ENCODE measurements around the gene GSDMA.

The GSDMA gene

GRCh38 chr17:40014375-40014980, 51.7 kb downstream of the GSDMA start:
- TF ChIP-seq GATA1 (IDR thresholded peaks at IDR 0.05; ENCODE audit: low read depth, low read length) (no peak), POLR2A (IDR thresholded peaks at IDR 0.05; ENCODE audit: low read length) (no peak)
- DNase-seq: no peak

DNA sequence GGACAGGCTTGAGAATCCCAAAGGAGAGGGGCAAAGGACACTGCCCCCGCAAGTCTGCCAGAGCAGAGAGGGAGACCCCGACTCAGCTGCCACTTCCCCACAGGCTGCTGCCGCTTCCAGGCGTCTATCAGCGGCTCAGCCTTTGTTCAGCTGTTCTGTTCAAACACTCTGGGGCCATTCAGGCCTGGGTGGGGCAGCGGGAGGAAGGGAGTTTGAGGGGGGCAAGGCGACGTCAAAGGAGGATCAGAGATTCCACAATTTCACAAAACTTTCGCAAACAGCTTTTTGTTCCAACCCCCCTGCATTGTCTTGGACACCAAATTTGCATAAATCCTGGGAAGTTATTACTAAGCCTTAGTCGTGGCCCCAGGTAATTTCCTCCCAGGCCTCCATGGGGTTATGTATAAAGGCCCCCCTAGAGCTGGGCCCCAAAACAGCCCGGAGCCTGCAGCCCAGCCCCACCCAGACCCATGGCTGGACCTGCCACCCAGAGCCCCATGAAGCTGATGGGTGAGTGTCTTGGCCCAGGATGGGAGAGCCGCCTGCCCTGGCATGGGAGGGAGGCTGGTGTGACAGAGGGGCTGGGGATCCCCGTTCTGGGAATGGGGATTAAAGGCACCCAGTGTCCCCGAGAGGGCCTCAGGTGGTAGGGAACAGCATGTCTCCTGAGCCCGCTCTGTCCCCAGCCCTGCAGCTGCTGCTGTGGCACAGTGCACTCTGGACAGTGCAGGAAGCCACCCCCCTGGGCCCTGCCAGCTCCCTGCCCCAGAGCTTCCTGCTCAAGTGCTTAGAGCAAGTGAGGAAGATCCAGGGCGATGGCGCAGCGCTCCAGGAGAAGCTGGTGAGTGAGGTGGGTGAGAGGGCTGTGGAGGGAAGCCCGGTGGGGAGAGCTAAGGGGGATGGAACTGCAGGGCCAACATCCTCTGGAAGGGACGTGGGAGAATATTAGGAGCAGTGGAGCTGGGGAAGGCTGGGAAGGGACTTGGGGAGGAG, 52.5 kb downstream of the GSDMA start, which contains the start of gene CSF3:
TSS of gene CSF3 (plus strand) at position 436 of the 993 bp plus-strand sequence. CDS start at position 471, 35 bp downstream.
- no peak for DNase-seq
- TF ChIP-seq POLR2A (IDR thresholded peaks at IDR 0.05; ENCODE audit: low read length): no peak
- no peak for TF ChIP-seq GATA1 (IDR thresholded peaks at IDR 0.05; ENCODE audit: low read depth, low read length)

- no peak for DNase-seq
- TF ChIP-seq GATA1 (IDR thresholded peaks at IDR 0.05; ENCODE audit: low read depth, low read length): no peak
- no peak for TF ChIP-seq POLR2A (IDR thresholded peaks at IDR 0.05; ENCODE audit: low read length)
Observed at GRCh38 chr17:40015998-40016985, 53.5 kb downstream of the GSDMA start.

DNA sequence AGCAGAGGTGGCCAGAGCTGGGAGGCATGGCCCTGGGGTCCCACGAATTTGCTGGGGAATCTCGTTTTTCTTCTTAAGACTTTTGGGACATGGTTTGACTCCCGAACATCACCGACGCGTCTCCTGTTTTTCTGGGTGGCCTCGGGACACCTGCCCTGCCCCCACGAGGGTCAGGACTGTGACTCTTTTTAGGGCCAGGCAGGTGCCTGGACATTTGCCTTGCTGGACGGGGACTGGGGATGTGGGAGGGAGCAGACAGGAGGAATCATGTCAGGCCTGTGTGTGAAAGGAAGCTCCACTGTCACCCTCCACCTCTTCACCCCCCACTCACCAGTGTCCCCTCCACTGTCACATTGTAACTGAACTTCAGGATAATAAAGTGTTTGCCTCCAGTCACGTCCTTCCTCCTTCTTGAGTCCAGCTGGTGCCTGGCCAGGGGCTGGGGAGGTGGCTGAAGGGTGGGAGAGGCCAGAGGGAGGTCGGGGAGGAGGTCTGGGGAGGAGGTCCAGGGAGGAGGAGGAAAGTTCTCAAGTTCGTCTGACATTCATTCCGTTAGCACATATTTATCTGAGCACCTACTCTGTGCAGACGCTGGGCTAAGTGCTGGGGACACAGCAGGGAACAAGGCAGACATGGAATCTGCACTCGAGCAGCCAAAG, 54.7 kb downstream of the GSDMA start:
- no peak for TF ChIP-seq POLR2A (IDR thresholded peaks at IDR 0.05; ENCODE audit: low read length)
- no peak for TF ChIP-seq GATA1 (IDR thresholded peaks at IDR 0.05; ENCODE audit: low read depth, low read length)
- no peak for DNase-seq

DNA sequence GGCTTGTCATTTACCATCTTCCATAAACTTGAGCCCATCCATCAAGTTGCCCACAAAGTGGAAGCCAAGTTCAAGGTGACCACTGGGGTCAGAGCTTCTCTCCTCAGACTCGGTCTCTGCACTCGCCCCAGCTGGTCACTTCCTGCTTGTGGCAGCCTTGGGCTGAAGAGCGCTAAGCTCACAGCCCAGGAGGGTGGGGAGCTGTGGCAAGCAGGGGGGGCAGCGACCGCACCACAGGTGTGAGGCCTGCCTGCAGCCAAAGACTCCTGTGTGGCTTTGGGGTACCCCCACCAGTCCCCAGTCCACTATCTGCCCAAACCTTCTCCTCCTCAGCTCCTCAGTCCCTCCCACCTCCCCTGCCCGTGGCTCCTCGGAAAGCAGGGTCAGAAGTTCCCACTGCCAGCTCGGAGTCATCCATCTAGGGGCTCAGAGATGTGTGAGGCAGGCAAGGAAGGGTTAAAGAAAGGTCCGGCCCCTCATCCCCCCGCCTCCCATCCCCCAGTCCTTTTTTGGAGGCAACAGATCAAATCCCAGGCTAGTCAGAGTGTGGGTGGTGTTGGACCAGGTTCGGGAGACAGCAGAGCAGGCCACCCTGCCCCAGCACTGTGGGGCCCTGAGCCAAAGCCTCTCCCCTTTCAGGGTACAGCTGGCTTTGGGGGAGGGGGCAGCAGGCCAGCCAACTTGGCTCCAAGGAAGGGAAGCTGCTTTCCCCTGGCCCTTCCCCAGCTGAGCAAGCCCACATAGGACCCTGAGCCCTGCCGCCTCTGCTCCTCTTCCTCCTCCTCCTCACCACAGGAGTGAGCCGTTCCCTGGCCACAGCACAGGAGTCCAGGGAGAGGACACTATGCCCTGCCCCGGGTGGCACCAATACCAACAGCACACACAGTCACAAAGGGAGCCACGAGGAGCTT, 55.7 kb downstream of the GSDMA start:
- no peak for DNase-seq
- TF ChIP-seq POLR2A (IDR thresholded peaks at IDR 0.05; ENCODE audit: low read length): no peak
- TF ChIP-seq GATA1 (IDR thresholded peaks at IDR 0.05; ENCODE audit: low read depth, low read length): no peak

- no peak for TF ChIP-seq POLR2A (IDR thresholded peaks at IDR 0.05; ENCODE audit: low read length)
- TF ChIP-seq GATA1 (IDR thresholded peaks at IDR 0.05; ENCODE audit: low read depth, low read length): no peak
- DNase-seq: no peak
Observed at GRCh38 chr17:40019140-40019991, 56.6 kb downstream of the GSDMA start.

DNA sequence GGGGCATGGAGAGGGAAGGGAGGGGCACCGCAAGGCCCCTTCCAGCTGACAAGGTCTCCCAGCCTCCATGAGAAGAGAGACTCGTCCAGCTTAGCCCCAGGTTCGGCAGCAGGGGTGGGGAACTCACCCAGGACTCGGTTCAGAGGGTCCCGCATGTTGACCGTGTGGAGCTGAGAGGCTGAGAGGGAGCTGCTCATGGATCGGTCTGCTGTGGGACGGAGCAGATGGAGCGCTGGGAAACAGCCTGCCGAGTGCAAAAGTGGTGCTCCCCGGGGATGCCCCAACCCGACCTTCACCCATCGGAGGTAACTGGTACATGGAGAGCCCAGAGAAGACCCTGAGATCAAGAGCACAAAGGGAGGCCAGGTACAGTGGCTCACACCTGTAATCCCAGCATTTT, 57.3 kb downstream of the GSDMA start:
- no peak for DNase-seq
- no peak for TF ChIP-seq GATA1 (IDR thresholded peaks at IDR 0.05; ENCODE audit: low read depth, low read length)
- TF ChIP-seq POLR2A (IDR thresholded peaks at IDR 0.05; ENCODE audit: low read length): no peak

DNA sequence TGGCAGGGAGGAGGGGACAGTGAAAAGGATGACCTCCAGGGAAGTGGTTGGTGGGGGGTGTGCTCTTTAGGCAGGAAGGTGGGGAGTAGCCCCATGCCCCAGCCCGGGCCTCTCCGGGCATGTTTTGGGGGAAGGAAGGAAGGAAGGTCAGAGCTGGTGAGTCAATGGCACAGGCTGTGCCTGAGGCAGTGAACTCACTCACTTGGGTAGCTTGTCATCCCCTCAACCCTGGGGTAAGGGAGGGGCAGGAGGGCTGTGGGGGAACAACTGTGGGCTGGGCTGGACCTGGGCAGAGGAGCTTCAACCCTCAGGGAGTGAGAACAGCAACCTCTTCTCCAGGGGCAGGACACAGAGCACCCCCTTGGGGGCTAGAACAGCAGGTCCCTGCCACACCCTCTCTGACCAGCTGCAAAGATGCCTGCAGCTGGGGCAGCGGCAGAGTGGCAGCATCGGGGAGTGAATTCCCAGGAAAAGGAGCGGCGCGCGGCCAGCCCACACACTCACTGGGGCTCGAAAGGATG, 58.7 kb downstream of the GSDMA start:
- DNase-seq: no peak

DNA sequence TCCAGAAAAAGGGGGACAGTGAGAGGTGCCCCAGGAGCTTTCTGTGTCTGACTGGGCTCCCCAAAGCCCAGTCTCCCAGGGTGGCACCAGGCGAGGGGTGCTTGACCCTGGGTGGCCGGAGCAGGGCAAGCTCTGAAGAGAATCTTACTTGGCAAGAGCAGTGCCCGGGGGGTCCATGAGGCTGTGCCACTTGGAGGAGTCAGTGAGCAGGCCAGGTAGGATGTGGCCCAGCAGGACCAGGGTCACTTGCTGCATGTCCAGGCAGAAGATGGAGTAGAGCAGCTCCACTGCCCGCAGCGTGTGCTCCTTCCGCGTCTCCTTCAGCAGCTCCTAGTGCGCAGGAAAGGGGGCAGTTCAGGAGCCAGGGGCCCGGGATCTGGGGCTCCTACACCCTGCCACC, 59.7 kb downstream of the GSDMA start:
- TF ChIP-seq POLR2A (IDR thresholded peaks at IDR 0.05; ENCODE audit: low read length) (no peak), GATA1 (IDR thresholded peaks at IDR 0.05; ENCODE audit: low read depth, low read length) (no peak)

More for the DNA sequence above, 58.7 kb downstream of the GSDMA start:
- TF ChIP-seq POLR2A (IDR thresholded peaks at IDR 0.05; ENCODE audit: low read length) (no peak), GATA1 (IDR thresholded peaks at IDR 0.05; ENCODE audit: low read depth, low read length) (no peak)

DNA sequence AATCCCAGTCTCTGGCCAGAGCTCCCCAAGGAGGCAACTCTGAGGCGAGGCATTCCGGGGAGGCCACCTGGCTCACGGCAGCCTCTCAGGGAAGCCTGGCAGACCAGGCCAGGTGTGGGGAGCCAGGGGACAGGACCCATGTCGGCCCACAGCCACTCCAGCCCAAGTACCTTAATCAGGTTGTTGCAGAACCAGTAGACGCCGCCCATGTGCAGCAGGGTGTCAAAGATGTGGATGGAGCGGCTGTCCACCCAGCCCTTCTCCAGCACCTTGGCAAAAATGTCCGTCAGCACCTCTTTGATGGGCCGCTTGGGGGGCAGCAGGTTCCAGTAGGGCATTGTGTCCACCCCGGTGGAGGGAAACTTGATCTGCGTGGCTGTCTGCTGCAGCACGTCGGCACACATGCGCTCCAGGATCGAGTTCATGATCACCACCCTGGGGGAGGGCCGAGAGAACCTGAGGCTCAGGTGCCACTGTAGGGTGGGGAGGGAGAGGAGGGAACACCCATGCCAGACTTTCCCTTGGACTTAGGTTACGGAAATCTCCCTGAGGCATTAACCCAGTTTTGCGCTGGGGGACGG, 60.2 kb downstream of the GSDMA start:
- no peak for TF ChIP-seq GATA1 (IDR thresholded peaks at IDR 0.05; ENCODE audit: low read depth, low read length)
- no peak for TF ChIP-seq POLR2A (IDR thresholded peaks at IDR 0.05; ENCODE audit: low read length)
- DNase-seq: no peak

More for the DNA sequence above, 59.7 kb downstream of the GSDMA start:
- DNase-seq: no peak
